ENCODE measurements around the gene ACOD1.
A peak's percentile ranks its signal among the peaks of the same experiment; 100 is the strongest.

The ACOD1 gene

GRCh38 chr13:76992548-76993001 is 44.3 kb downstream of the ACOD1 start:
- peak; percentile 42 for DNase-seq

GRCh38 chr13:76993021-76993420 is 44.7 kb downstream of the ACOD1 start:
- no peak for DNase-seq

GRCh38 chr13:76993473-76993872 is 45.2 kb downstream of the ACOD1 start:
- DNase-seq: no peak

GRCh38 chr13:76994281-76994680 is 46.0 kb downstream of the ACOD1 start:
- DNase-seq: no peak

GRCh38 chr13:77000475-77000874 is 52.2 kb downstream of the ACOD1 start:
- no peak for DNase-seq

GRCh38 chr13:77001540-77001939 is 53.2 kb downstream of the ACOD1 start:
- DNase-seq: no peak

- no peak for DNase-seq
Measured at GRCh38 chr13:77001963-77002587, 53.8 kb downstream of the ACOD1 start.

- no peak for DNase-seq
Measured at GRCh38 chr13:77002590-77003190, 54.4 kb downstream of the ACOD1 start.

All from activated T-cell treated with anti-CD3 and anti-CD28 coated beads, Interleukin-2, amount 50 U/mL, for 1 hour (primary cell).